ENCODE data around the gene KIF7.
"Not testable (repeated sequence)": the region's sequence is repeated elsewhere in the genome, so short reads cannot be mapped to it uniquely, and the experiment has no call there.

Gene KIF7

GRCh38 chr15:89616228-89616627 is 39.0 kb downstream of the KIF7 start:
- no peak for DNase-seq (ENCODE audit: low read depth in 2 of 2)

- no peak for DNase-seq (ENCODE audit: low read depth in 2 of 2)
These were observed 40.1 kb downstream of the KIF7 start for GRCh38 chr15:89615135-89615534.

- no peak for DNase-seq (ENCODE audit: low read depth in 2 of 2)
These were observed 41.1 kb downstream of the KIF7 start for GRCh38 chr15:89614164-89614563.

GRCh38 chr15:89613031-89613430 is 42.2 kb downstream of the KIF7 start:
- no peak for DNase-seq (ENCODE audit: low read depth in 2 of 2)

- DNase-seq (ENCODE audit: low read depth in 2 of 2), result no peak
These were observed 44.0 kb downstream of the KIF7 start for GRCh38 chr15:89611317-89611716.

GRCh38 chr15:89599021-89599420 is 56.2 kb downstream of the KIF7 start:
- DNase-seq (ENCODE audit: low read depth in 2 of 2), result no peak

- no peak for DNase-seq (ENCODE audit: low read depth in 2 of 2)
These were observed 62.2 kb downstream of the KIF7 start for GRCh38 chr15:89593018-89593417.

- no peak for DNase-seq (ENCODE audit: low read depth in 2 of 2)
These were observed 63.4 kb downstream of the KIF7 start for GRCh38 chr15:89591834-89592233.

GRCh38 chr15:89587955-89588354 is 67.3 kb downstream of the KIF7 start:
- no peak for DNase-seq (ENCODE audit: low read depth in 2 of 2)

- no peak for DNase-seq (ENCODE audit: low read depth in 2 of 2)
These were observed 68.6 kb downstream of the KIF7 start for GRCh38 chr15:89586651-89587050.

- DNase-seq (ENCODE audit: low read depth in 2 of 2), result not testable (repeated sequence)
These were observed 74.5 kb downstream of the KIF7 start for GRCh38 chr15:89580747-89581146.

- no peak for DNase-seq (ENCODE audit: low read depth in 2 of 2)
These were observed 77.1 kb downstream of the KIF7 start for GRCh38 chr15:89578146-89578545.
